ENCODE measurements around the gene CLCN1.

The CLCN1 gene

GRCh38 chr7:143396182-143396581 is 80.3 kb downstream of the CLCN1 start:
- DNase-seq (ENCODE audit: extremely low read depth, low read depth) = no peak
- TF ChIP-seq CTCF (IDR thresholded peaks at IDR 0.05; ENCODE audit: low read depth, low read length) = no peak

GRCh38 chr7:143396625-143397556 is 81.0 kb downstream of the CLCN1 start:
- no peak for TF ChIP-seq CTCF (IDR thresholded peaks at IDR 0.05; ENCODE audit: low read depth, low read length)
- DNase-seq (ENCODE audit: extremely low read depth, low read depth) = no peak

- no peak for DNase-seq (ENCODE audit: extremely low read depth, low read depth)
- no peak for TF ChIP-seq CTCF (IDR thresholded peaks at IDR 0.05; ENCODE audit: low read depth, low read length)
Measured at GRCh38 chr7:143397710-143398530, 82.0 kb downstream of the CLCN1 start.

- no peak for DNase-seq (ENCODE audit: extremely low read depth, low read depth)
- no peak for TF ChIP-seq CTCF (IDR thresholded peaks at IDR 0.05; ENCODE audit: low read depth, low read length)
Measured at GRCh38 chr7:143398616-143399015, 82.7 kb downstream of the CLCN1 start.

GRCh38 chr7:143399151-143399550 is 83.2 kb downstream of the CLCN1 start:
- DNase-seq (ENCODE audit: extremely low read depth, low read depth) = no peak

GRCh38 chr7:143399642-143400041 is 83.7 kb downstream of the CLCN1 start:
- TF ChIP-seq CTCF (IDR thresholded peaks at IDR 0.05; ENCODE audit: low read depth, low read length) = no peak
- no peak for DNase-seq (ENCODE audit: extremely low read depth, low read depth)

More at GRCh38 chr7:143399151-143399550, 83.2 kb downstream of the CLCN1 start:
- TF ChIP-seq CTCF (IDR thresholded peaks at IDR 0.05; ENCODE audit: low read depth, low read length) = no peak

GRCh38 chr7:143401265-143401664 is 85.4 kb downstream of the CLCN1 start:
- TF ChIP-seq CTCF (IDR thresholded peaks at IDR 0.05; ENCODE audit: low read depth, low read length) = no peak
- DNase-seq (ENCODE audit: extremely low read depth, low read depth) = no peak
